HUES48 (cell line): ENCODE results near the gene IRAK3.
"Not testable (repeated sequence)": the region's sequence is repeated elsewhere in the genome, so short reads cannot be mapped to it uniquely, and the experiment has no call there.

Experiments
- H3K27ac ChIP-seq: one replicate; pipeline ENCODE4 v1.7.0; 2013; ENCODE audit warnings: low read depth, low read length, inconsistent platforms
- H3K27me3 ChIP-seq: 2 replicates; pipeline ENCODE4 v1.6.1; 2013; ENCODE audit warnings: mild to moderate bottlenecking, low read length; ENCODE audit not compliant: control insufficient read depth, insufficient read depth
- H3K36me3 ChIP-seq: 2 replicates; pipeline ENCODE4 v1.6.1; 2013; ENCODE audit warnings: low read length; ENCODE audit not compliant: control insufficient read depth, insufficient read depth
- H3K4me1 ChIP-seq: 2 replicates; pipeline ENCODE4 v1.6.1; 2013; ENCODE audit warnings: mild to moderate bottlenecking, low read length; ENCODE audit not compliant: control insufficient read depth, insufficient read depth
- H3K4me3 ChIP-seq: 2 replicates; pipeline ENCODE4 v1.5.1; 2013; ENCODE audit warnings: mild to moderate bottlenecking, low read depth, low read length
- H3K9ac ChIP-seq: 2 replicates; pipeline ENCODE4 v1.6.1; 2013; ENCODE audit warnings: mild to moderate bottlenecking, low read depth, low read length, moderate library complexity
- H3K9me3 ChIP-seq: 2 replicates; pipeline ENCODE4 v1.6.1; 2013; ENCODE audit warnings: low read length; ENCODE audit not compliant: control insufficient read depth, insufficient read depth

Gene IRAK3

GRCh38 chr12:66194122-66194521, 5.1 kb downstream of the IRAK3 start:
- Histone ChIP-seq H3K9me3 (no peaks in the 10 kb centered on the region), H3K27ac (no peak overlapping the region), H3K36me3 (no peaks in the 10 kb centered on the region), H3K27me3 (peaks cover 25% of the 10 kb centered on the region), H3K9ac (no peak overlapping the region), H3K4me3 (no peak overlapping the region), H3K4me1 (peaks cover 19% of the 10 kb centered on the region)

DNA sequence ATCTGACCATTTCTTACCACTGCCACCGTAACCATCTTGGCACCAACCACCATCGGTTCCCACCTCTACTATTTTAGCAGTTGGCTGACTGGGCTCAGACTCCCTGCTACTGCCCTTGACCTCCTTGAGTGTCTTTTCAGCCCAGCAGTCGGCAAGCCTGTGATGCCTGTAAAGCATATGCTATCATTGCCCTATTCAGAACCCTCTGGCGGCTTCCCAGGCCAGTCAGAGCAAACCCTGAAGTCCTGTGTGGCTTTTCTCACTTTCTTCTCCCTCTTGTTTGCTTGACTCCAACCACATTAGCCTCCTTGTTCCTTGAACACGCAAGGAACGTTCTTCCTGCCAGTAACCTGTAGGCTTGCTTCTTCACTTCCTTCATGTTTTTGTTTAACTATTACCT, 6.2 kb downstream of the IRAK3 start:
- Histone ChIP-seq H3K36me3 (no peaks in the 10 kb centered on the region), H3K27ac (no peak overlapping the region), H3K9me3 (no peaks in the 10 kb centered on the region), H3K4me1 (peaks cover 19% of the 10 kb centered on the region), H3K4me3 (no peak overlapping the region), H3K9ac (no peak overlapping the region), H3K27me3 (peaks cover 15% of the 10 kb centered on the region)

DNA sequence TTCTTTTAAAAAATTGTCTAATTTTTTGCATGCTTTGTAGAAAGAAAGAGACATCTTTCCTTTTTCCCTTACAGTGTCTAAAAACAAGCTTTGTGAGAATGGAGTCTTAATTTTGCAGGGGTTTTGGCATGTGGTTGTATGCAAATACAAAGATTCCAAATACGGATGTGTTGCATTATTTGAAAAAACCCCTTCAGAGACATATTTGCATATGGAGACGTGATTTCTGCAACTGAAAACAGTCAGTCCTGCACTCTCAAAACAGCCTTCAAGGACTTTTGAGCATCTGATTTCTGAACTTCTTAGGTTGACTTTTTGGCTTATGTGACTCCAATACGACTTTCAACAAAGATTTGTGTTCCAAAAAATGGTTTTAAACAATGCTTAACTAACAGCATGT, 7.8 kb downstream of the IRAK3 start:
- no peaks in the 10 kb centered on the region for H3K9me3 ChIP-seq
- H3K27me3 ChIP-seq, result no peaks in the 10 kb centered on the region
- no peak overlapping the region for H3K9ac ChIP-seq
- no peak overlapping the region for H3K4me3 ChIP-seq
- H3K4me1 ChIP-seq, result peaks cover 19% of the 10 kb centered on the region
- no peak overlapping the region for H3K27ac ChIP-seq
- H3K36me3 ChIP-seq, result no peaks in the 10 kb centered on the region

GRCh38 chr12:66197495-66197921, 8.5 kb downstream of the IRAK3 start:
- Histone ChIP-seq H3K27ac (no peak overlapping the region), H3K4me3 (no peak overlapping the region), H3K27me3 (no peaks in the 10 kb centered on the region), H3K9ac (no peak overlapping the region), H3K9me3 (no peaks in the 10 kb centered on the region), H3K4me1 (peaks cover 19% of the 10 kb centered on the region), H3K36me3 (no peaks in the 10 kb centered on the region)

DNA sequence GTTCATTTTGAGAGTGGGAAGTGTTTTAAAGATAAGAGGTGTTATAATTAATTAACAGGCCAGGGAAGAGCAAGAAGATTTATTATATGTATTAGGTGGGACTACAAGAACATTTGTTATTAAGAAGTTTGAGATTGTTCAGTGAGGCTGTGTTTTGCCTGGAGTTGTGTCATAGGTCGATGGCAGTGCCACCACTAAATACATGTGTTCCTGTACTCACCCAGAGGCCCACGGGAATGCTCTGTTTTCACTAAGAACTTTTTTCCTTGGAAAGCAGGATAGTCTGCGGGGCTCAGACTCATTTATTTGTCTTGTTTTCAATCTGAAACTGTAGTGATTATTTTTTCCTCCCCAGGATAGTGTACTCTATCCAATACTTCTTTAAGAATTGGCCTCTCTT, 10.1 kb downstream of the IRAK3 start:
- Histone ChIP-seq H3K36me3 (no peaks in the 10 kb centered on the region), H3K4me3 (no peak overlapping the region), H3K9ac (no peak overlapping the region), H3K4me1 (peaks cover 19% of the 10 kb centered on the region), H3K27ac (no peak overlapping the region), H3K9me3 (no peaks in the 10 kb centered on the region), H3K27me3 (no peaks in the 10 kb centered on the region)

- no peak overlapping the region for H3K27ac ChIP-seq
- H3K9ac ChIP-seq, result no peak overlapping the region
These were observed 11.0 kb downstream of the IRAK3 start for GRCh38 chr12:66199831-66200509.

GRCh38 chr12:66203820-66204219, 14.8 kb downstream of the IRAK3 start:
- Histone ChIP-seq H3K4me1 (no peaks in the 10 kb centered on the region), H3K27ac (no peak overlapping the region), H3K9ac (no peak overlapping the region), H3K9me3 (no peaks in the 10 kb centered on the region), H3K27me3 (no peaks in the 10 kb centered on the region), H3K4me3 (no peak overlapping the region), H3K36me3 (no peaks in the 10 kb centered on the region)

More at GRCh38 chr12:66199831-66200509, 11.0 kb downstream of the IRAK3 start:
- no peaks in the 10 kb centered on the region for H3K9me3 ChIP-seq
- H3K4me1 ChIP-seq, result peaks cover 19% of the 10 kb centered on the region
- H3K27me3 ChIP-seq, result no peaks in the 10 kb centered on the region
- no peak overlapping the region for H3K4me3 ChIP-seq
- H3K36me3 ChIP-seq, result no peaks in the 10 kb centered on the region

GRCh38 chr12:66206141-66206540, 17.1 kb downstream of the IRAK3 start:
- Histone ChIP-seq H3K36me3 (no peaks in the 10 kb centered on the region), H3K9ac (no peak overlapping the region), H3K27me3 (no peaks in the 10 kb centered on the region), H3K4me1 (no peaks in the 10 kb centered on the region), H3K27ac (no peak overlapping the region), H3K4me3 (no peak overlapping the region), H3K9me3 (no peaks in the 10 kb centered on the region)

- no peak overlapping the region for H3K9ac ChIP-seq
- no peaks in the 10 kb centered on the region for H3K36me3 ChIP-seq
- no peak overlapping the region for H3K4me3 ChIP-seq
- no peaks in the 10 kb centered on the region for H3K4me1 ChIP-seq
- no peaks in the 10 kb centered on the region for H3K9me3 ChIP-seq
- H3K27me3 ChIP-seq, result no peaks in the 10 kb centered on the region
- H3K27ac ChIP-seq, result no peak overlapping the region
These were observed 21.8 kb downstream of the IRAK3 start for GRCh38 chr12:66210840-66211239.

GRCh38 chr12:66211573-66211972, 22.6 kb downstream of the IRAK3 start:
- H3K27me3 ChIP-seq, H3K4me3 ChIP-seq, H3K9me3 ChIP-seq, H3K27ac ChIP-seq, H3K36me3 ChIP-seq, H3K9ac ChIP-seq, H3K4me1 ChIP-seq: not testable (repeated sequence)

DNA sequence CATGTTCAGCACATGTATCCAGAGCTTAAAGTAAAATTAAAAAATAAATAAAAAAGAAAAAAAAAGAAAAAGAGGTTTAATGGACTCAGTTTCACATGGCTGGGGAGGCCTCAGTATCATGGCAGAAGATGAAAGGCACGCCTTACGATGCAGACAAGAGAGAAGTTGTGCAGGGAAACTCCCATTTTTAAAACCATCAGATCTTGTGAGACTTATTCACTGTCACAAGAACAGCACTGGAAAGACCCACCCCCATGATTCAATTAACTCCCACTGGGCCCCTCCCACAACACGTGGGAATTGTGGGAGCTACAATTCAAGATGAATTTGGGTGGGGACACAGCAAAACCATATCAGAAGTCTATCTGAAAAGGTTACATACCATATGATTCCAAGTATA, 24.0 kb downstream of the IRAK3 start:
- H3K9me3 ChIP-seq, H3K4me1 ChIP-seq, H3K36me3 ChIP-seq, H3K27ac ChIP-seq, H3K9ac ChIP-seq, H3K27me3 ChIP-seq, H3K4me3 ChIP-seq: not testable (repeated sequence)
